ENCODE measurements around the gene TNNI3K.

Gene TNNI3K

GRCh38 chr1:74571493-74571800 is 336.3 kb downstream of the TNNI3K start:
- no peaks in the 10 kb centered on the region for H3K27me3 ChIP-seq (replicated peaks; ENCODE audit: insufficient read depth, low read length)
- no peak for DNase-seq
- no peak overlapping the region for H3K4me2 ChIP-seq (ENCODE audit: low read depth, low read length)
- TF ChIP-seq EZH2 (optimal IDR thresholded peaks at IDR 0.05; ENCODE audit: low read depth, low read length): no peak
- no peak for TF ChIP-seq CTCF (IDR thresholded peaks at IDR 0.05; ENCODE audit: low read length)
- TF ChIP-seq EZH2phosphoT487 (IDR thresholded peaks at IDR 0.05; ENCODE audit: low read length): no peak
- H3K9me2 ChIP-seq (replicated peaks; ENCODE audit: insufficient read depth, low read length): no peaks in the 10 kb centered on the region
- no peaks in the 10 kb centered on the region for H4K20me1 ChIP-seq (ENCODE audit: insufficient read depth, low read length)
- no peak overlapping the region for H3K27ac ChIP-seq (ENCODE audit: low read length)
- H3K79me2 ChIP-seq (ENCODE audit: low read length): no peaks in the 10 kb centered on the region
- no peaks in the 10 kb centered on the region for H3K4me1 ChIP-seq (ENCODE audit: low read length)
- H2AFZ ChIP-seq (ENCODE audit: low read length): no peak overlapping the region
- H3K9ac ChIP-seq (ENCODE audit: low read length): no peak overlapping the region
- H3F3A ChIP-seq (ENCODE audit: insufficient read depth, low read length): no peaks in the 10 kb centered on the region
- no peaks in the 10 kb centered on the region for H3K36me3 ChIP-seq (replicated peaks; ENCODE audit: insufficient read depth, low read length)
- H3K4me3 ChIP-seq (ENCODE audit: low read length): no peak overlapping the region
- no peaks in the 10 kb centered on the region for H3K9me3 ChIP-seq (replicated peaks; ENCODE audit: insufficient read depth, low read length)

DNA sequence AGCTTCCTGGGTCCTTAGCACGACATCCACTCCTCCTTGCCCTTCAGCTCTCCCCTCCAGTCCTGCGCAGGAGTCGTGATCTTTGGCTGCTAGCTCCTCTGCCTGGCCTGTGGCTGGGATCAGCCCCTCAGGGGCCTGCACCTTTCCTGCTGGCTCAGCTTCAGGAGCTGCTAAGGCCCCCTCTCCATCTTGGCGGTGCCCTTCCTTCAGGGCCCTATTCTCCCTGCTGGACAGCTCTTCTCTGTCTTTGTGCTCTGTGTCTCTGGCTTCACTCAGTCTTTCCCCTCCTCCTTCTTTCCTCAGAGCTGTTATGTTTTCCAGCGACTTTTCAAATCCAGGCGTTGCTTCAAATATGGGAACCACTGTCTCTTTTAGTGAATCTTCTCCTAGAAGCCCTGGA is 336.7 kb downstream of the TNNI3K start:
- H3K9ac ChIP-seq (ENCODE audit: low read length): no peak overlapping the region
- no peaks in the 10 kb centered on the region for H3K36me3 ChIP-seq (replicated peaks; ENCODE audit: insufficient read depth, low read length)
- no peak for TF ChIP-seq CTCF (IDR thresholded peaks at IDR 0.05; ENCODE audit: low read length)
- TF ChIP-seq EZH2phosphoT487 (IDR thresholded peaks at IDR 0.05; ENCODE audit: low read length): no peak
- TF ChIP-seq EZH2 (optimal IDR thresholded peaks at IDR 0.05; ENCODE audit: low read depth, low read length): no peak
- H3K4me1 ChIP-seq (ENCODE audit: low read length): no peaks in the 10 kb centered on the region
- H3K4me2 ChIP-seq (ENCODE audit: low read depth, low read length): no peak overlapping the region
- no peaks in the 10 kb centered on the region for H3K9me3 ChIP-seq (replicated peaks; ENCODE audit: insufficient read depth, low read length)
- H3K4me3 ChIP-seq (ENCODE audit: low read length): no peak overlapping the region
- H2AFZ ChIP-seq (ENCODE audit: low read length): no peak overlapping the region
- no peaks in the 10 kb centered on the region for H3K79me2 ChIP-seq (ENCODE audit: low read length)
- no peak for DNase-seq
- no peaks in the 10 kb centered on the region for H3K27me3 ChIP-seq (replicated peaks; ENCODE audit: insufficient read depth, low read length)
- no peak overlapping the region for H3K27ac ChIP-seq (ENCODE audit: low read length)
- no peaks in the 10 kb centered on the region for H3F3A ChIP-seq (ENCODE audit: insufficient read depth, low read length)
- H4K20me1 ChIP-seq (ENCODE audit: insufficient read depth, low read length): no peaks in the 10 kb centered on the region
- H3K9me2 ChIP-seq (replicated peaks; ENCODE audit: insufficient read depth, low read length): no peaks in the 10 kb centered on the region

DNA sequence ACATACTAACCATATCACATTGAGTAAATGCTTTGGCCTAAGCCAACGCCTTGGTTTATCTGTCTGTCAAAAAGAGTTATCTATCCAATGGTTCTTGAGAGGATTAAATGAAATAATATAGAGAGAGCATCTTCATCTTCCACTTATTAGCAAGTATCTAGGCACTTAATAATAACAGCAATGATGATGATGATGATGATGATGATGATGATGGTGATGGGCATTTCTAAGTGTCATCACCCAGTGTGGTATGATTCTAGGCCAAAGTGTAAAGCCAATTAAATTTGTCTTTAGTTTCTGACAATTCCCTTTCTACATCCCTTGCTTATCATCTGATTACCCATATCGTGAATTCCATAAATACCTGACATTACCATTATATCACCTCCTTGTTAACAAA is 342.9 kb downstream of the TNNI3K start:
- Histone ChIP-seq H3K4me1 (ENCODE audit: low read length) (peaks cover 11% of the 10 kb centered on the region), H3K9ac (ENCODE audit: low read length) (no peak overlapping the region), H4K20me1 (ENCODE audit: insufficient read depth, low read length) (no peaks in the 10 kb centered on the region), H3K27me3 (replicated peaks; ENCODE audit: insufficient read depth, low read length) (no peaks in the 10 kb centered on the region), H3K36me3 (replicated peaks; ENCODE audit: insufficient read depth, low read length) (no peaks in the 10 kb centered on the region), H3K9me3 (replicated peaks; ENCODE audit: insufficient read depth, low read length) (no peaks in the 10 kb centered on the region), H3K4me3 (ENCODE audit: low read length) (no peak overlapping the region), H3K27ac (ENCODE audit: low read length) (no peak overlapping the region), H3K4me2 (ENCODE audit: low read depth, low read length) (no peak overlapping the region), H3F3A (ENCODE audit: insufficient read depth, low read length) (peaks cover 10% of the 10 kb centered on the region), H3K9me2 (replicated peaks; ENCODE audit: insufficient read depth, low read length) (no peaks in the 10 kb centered on the region), H2AFZ (ENCODE audit: low read length) (no peak overlapping the region), H3K79me2 (ENCODE audit: low read length) (no peaks in the 10 kb centered on the region)
- TF ChIP-seq EZH2phosphoT487 (IDR thresholded peaks at IDR 0.05; ENCODE audit: low read length) (no peak), EZH2 (optimal IDR thresholded peaks at IDR 0.05; ENCODE audit: low read depth, low read length) (no peak), CTCF (IDR thresholded peaks at IDR 0.05; ENCODE audit: low read length) (no peak)
- no peak for DNase-seq
